DMS153 treated with DMSO at 0.1 percent for 48 hours (cell line): ENCODE results near the gene SPON1.
"Not testable (repeated sequence)": the region's sequence is repeated elsewhere in the genome, so short reads cannot be mapped to it uniquely, and the experiment has no call there.

Source experiments
- DNase-seq: peaks from one replicate; lab custom pipeline; 2025; ENCODE audit not compliant: unreplicated experiment; lab: John Stamatoyannopoulos, UW

SPON1 gene

DNA sequence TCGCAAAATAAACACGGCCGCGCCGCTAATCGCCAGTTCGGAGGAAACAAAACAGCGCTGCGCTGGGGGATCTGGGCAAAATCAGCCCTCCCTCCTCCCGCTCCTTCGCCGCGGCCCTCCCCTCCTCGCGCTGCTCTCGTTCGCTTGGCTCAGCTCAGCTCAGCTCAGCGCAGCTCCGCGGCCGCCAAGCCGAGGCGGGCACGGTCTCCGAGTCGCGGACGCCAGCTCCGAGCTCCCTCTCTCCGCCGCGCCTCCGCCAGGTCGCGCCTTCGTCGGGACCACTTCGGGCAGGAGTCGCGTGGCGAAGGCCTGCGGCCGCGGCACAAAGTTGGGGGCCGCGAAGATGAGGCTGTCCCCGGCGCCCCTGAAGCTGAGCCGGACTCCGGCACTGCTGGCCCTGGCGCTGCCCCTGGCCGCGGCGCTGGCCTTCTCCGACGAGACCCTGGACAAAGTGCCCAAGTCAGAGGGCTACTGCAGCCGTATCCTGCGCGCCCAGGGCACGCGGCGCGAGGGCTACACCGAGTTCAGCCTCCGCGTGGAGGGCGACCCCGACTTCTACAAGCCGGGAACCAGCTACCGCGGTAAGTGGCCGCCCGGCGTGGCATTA is at the start of gene SPON1:
Gene SPON1, plus strand, starts transcription at position 162 of the 607 bp plus-strand sequence. Its CDS starts 182 bp downstream, at position 344.
- no peak for DNase-seq

DNA sequence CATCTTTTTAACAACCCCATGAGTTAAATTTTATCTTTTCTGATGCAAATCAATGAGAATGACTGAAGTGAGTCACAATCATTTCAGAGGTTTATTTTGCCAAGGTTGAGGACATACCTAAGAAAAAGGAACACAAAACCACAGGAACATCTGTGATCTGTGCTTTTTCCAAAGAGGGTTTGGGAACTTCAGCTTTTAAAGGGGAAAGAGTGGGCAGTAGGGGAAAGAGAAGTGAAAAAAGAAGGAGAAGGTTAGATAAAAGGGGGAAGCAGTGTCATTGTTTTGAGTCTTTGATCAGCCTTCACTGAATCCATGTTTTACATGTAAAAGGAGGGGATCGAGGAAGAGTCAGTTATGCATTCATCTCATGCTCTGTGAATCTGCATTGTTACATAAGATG is 45.3 kb upstream of the SPON1 start:
- no peak for DNase-seq

DNA sequence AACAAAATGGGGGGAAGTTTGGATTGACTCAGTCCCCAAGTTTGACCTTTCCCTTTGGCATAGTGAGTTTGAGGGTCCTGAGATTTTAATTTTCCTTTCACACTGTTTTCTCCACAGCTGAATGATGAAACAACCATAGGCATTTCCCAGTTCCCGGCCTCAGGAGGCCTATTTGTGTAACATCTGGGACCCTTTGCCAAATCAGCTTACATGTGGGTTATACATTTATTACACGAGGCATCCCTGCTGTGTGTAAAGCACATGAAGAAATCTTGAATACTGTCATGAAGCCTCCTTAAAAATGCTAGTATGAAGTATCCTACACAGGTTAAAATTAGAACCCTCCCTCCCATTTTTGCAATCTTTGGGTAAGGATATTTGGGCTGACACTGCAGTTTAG is 44.6 kb upstream of the SPON1 start:
- DNase-seq = no peak

DNA sequence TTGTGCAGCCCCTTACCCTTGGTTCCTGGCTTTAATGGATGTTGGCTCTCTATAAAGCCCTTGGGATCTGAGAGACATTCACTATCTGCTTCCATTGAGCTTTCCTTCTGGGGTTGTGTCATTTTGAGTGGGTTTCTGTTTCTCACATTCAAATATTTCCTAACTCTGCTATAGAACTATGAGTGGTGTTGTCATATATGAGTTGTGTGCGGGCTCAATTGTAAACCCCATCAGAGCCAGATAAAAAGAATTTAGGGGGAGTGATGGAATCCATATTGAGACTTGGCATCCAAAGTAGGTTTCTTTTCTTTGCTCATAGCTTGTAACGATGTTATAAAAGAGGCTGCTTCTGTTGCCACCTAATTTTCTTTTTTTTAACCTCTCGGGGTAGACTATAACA is 41.8 kb upstream of the SPON1 start:
- DNase-seq = no peak

DNA sequence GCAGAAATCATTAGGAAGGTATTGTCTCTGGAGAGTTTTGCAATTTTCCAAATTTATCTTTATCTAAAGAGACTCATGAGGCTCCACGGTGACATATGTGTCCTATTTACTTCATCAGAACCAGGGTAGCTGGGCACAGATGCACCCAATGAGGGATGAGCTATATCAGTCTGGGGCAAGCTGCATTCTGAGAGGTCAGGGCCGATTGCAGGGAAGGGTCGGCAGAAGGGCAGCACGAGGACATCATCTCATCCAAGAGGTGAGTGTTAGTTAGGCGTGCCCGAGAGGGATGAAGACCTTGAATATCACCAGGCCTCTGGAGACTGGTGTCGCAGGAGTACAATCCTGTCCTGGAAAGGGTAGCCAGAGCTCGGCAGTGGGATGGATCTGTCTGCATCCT is 41.0 kb upstream of the SPON1 start:
- DNase-seq = no peak

DNA sequence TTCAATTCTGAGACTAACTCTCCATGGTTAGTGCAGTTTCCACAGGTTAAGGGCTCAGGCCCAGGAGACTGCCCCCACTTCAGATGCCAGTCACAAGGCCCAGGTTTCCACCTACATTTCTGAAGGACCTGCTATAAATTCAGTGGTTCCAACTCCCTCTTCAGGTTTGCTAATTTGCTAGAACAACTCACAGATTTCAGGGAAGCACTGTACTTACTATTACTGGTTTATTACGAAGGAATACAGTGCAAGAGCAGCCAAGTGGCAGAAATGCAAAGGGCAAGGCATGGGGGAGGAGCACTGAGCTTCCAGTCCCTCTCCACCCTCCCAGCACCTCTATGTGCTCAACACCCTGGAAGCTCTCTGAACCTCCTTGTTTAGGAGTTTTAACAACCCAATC is 39.3 kb upstream of the SPON1 start:
- no peak for DNase-seq

DNA sequence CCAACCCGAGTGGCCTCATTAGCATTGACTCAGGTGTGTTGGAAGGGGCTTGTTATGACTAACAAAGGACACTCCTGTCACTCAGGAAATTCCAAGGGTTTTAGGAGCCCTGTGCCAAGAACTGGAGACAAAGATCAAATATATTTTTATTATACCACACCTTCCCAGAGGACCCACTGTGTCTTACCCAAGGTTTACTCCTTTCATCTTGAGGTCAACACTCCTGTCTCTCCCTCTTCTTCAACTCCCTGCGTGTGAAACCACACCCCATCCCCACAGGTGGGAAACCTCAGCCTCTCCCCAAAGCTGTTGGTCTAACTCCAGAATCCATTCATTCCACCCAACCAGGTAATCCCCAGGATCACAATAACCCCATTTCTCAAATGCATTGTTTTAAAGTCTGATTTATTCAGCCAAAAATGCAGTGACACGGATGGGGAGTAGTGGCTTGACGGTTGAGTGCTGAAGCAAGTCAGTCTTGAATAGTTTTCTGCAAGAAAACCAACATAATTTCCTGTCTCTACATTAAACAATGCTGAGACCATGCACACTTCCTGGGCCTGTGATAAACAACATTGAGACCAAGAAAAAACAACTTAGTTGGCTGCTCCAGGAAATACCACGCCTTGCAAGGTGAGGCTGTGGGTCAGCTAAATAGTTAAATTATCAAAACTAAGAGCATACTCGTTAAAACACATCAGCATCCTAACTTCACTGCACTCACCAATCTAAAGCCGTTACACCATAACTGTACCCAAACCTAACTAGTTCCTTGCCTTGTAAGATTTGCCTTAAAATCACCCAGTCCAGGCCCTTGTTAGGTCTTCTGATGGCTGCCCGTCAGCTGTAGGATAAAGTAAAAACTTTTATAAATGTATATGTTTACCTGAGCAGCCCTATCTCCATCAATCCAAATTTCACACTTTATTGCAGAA is 38.5 kb upstream of the SPON1 start:
- no peak for DNase-seq

DNA sequence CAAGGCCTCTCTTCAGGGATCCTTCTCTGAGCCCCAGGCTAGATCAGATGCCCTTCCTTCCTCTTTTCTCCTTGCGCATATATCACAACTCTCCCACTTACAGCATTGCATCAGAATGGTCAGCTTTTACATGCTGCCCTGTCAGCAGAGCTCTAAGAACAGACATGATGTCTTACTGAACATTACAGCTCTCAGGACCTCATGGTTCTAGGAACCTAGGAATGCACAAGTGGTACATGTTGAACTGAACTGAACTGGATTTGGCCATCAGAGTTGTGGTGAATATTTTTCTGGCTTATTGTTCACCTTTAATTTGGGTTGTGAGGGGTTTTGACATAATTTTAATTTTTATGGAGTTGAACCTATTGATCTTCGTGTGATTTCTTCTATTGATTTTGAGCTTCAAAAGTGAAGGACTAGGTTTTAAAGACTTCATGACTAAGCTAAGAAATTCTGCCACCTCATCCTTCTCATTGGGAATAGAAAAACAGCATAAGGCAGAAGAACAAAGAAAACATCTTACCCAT is 37.7 kb upstream of the SPON1 start:
- no peak for DNase-seq

DNA sequence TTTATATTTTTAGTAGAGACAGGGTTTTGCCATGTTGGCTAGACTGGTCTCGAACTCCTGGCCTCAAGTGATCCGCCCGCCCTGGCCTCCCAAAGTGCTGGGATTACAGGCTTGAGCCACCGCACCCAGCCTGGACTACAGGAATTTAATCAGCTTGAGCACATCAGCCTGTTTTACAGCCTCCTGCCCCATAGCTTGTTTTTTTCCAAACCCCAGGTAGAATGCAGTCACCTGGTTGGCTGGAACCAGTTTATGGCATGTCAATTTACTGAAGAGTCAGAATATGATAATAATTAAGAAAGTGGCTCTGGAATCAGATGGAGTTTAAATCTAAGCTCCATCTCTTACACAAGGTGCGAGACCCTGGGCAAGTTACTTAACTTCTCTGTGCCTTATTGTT is 36.2 kb upstream of the SPON1 start:
- not testable (repeated sequence) for DNase-seq

DNA sequence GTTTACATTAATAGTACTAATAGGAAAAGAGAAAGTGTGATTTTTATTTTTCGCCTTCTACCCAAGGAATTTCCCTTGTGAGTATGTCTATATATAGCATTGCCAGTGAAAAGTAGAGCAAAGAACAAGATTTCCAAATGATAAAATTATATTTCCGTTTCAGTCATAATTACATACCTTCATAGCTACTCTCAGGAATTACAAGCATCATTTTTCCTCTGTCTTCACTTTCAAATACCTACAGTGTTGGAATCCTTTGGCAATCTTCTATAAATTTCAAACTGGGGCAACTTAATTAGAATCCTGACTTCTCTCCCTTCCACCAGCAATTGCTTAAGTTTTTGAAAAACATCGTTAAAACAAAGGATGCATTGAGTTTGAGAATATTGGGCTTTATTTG is 35.5 kb upstream of the SPON1 start:
- DNase-seq = no peak

DNA sequence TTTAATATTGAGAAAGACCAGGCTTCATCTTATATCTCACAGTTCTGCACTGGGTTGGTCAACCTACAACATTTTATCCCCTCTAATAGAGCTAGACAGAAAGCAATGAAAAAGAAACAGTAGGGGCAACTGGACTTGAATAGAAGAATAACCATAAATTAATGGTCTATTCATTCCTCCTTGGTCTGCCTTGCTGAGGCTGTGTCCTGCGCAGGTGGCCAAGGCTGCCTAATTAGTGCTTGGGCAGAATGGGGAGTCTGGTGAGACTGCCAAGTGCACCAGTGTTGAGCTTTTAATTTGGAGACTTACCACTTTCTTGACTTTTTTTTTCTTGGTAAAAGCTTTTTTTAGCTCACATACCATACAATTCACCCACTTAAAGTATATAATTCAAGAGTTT is 35.0 kb upstream of the SPON1 start:
- DNase-seq = no peak

DNA sequence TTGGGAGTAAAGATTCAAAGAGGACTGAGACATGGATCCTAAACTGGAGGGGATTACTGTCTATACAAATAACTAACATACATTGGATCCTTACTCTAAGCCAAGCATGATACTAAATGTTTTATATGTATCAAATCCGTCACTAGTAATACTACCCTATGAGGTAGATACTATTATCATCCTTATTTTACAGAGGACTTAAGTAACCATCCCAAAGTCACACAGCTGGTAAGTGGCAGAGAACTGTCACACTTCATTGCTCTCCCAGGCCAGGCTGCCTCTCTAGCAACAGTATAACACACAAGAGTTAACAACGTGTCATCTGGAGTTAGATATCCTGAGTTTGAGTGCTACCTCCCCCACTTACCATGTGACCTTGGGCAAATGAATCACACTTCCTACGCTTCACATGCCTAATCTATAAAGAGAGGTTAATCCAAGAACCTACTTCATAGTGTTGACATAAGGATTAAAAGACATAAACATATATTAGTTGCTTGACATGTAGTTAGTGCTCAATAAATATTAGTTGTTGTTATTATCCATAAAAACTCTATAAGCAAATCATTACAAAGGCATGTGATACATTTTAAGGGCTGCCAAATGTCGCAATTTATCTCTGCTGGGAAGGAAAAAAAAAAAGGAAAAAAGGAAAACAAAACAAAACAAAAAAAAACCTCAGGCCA is 33.8 kb upstream of the SPON1 start:
- DNase-seq = peak; percentile 21

DNA sequence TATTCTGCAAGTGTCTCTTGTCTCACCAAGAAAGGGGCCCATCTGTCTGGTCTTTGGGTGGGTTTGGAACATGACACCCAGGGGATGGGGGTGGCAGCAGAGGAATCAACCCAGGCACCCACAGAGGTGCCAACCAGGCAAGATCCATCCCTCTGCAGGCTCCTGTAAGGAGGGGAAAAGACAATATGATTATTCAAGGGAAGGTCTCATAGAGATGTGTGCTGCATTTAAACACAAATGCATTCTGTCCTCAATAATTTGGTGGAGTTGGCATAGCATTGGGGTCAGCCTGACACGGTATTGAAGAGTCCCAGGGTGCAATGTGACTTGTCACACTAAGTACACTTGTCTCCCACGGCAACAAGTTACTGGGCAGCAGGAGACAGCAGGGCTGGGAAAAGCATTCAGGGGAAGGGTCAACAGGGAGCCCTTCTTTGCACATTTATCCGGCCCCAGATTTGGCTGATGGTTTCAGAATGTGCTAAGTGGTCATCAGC is 33.1 kb upstream of the SPON1 start:
- DNase-seq = no peak

DNA sequence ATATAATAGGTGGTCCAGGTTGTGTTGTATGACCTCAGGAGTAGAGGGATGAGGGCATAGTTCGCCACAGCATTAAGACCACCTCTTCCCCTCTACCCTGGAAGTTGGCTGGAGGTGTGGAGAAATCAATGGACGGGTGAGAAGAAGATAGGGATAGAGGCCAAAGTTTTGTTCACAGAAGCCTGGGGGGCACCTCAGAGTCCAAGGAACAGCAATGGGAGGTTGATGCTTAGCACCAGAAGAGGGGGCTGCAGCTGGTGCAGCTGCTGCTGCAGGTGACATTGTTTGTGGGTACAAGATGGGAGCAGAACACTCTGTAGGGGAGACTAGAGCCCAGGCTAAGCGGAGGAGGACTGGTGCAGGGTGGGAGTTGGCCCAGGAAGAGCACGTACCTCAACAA is 31.2 kb upstream of the SPON1 start:
- no peak for DNase-seq

DNA sequence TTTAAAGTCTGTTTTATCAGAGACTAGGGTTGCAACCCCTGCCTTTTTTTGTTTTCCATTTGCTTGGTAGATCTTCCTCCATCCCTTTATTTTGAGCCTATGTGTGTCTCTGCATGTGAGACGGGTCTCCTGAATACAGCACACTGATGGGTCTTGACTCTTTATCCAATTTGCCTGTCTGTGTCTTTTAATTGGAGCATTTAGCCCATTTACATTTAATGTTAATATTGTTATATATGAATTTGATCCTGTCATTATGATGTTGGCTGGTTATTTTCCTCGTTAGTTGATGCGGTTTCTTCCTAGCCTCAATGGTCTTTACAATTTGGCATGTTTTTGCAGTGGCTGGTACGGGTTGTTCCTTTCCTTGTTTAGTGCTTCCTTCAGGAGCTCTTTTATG is 25.4 kb upstream of the SPON1 start:
- DNase-seq = not testable (repeated sequence)

DNA sequence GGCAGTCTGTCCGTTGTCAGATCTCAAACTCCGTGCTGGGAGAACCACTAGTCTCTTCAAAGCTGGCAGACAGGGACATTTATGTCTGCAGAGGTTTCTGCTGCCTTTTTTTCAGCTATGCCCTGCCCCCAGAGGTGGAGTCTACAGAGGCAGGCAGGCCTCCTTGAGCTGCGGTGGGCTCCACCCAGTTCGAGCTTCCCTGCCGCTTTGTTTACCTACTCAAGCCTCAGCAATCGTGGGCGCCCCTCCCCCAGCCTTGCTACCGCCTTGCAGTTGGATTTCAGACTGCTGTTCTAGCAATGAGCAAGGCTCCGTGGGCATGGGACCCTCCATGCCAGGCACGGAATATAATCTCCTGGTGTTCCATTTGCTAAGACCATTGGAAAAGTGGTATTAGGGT is 23.7 kb upstream of the SPON1 start:
- DNase-seq = not testable (repeated sequence)

DNA sequence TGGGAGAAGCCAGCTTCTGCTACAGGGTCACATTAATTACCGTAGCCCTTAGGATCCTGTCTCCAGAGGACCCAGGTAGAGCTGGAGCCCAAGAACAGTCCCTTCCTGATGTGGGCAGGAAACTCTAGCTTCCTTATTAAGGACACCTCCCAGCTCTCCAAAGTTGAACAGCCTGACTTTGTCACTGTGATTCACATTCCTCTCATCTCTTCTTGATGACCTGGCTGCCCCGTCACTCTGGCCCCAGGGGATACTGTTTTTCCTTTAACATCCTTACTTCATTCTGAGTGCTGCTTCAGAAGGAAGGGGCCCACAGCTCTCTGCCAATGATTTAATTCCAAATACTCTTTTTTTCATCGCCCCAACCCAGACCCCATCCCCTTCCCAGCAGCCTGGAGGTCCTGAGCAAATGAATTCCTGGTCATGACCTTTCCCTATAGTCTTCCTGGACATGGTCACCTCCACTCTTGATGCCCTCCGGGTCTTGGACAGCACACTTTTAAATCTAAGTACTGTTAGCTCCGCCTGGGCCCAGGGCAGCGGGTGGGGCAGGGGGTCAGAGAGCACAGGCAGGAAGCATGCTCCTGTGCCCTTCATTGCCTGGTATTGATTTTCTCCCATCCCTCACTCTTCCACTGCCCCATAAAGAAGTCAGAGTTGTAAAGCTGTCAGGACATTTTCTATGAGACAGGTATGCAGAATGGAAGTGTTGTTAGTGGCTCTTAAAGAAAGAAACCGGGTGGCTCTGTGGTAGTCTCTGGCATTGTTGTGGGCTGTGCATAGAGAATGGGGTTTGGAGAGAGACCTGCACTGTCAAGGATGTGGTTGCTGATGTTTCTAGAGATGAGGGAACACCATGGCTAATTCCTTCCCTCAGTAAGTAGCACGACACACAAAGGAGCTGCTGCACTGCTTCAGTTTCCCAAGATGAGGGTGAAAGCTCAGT is 22.3 kb upstream of the SPON1 start:
- DNase-seq = no peak

DNA sequence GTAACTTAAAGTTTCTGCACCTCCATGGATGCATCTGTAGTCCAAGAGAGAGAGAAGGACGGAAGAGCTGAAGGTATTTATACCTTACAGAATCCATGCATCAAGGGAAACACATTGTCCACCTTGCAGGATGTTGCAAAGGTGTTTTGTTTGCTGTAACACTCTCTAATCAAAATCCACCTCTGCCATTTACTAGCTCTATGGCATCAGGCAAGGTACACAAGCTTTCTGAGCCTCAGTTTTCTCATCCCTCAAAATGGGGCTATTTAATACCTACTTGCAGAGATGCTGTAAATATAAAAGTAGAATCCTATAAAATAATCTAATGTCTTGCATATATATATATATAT is 21.6 kb upstream of the SPON1 start:
- DNase-seq = no peak

DNA sequence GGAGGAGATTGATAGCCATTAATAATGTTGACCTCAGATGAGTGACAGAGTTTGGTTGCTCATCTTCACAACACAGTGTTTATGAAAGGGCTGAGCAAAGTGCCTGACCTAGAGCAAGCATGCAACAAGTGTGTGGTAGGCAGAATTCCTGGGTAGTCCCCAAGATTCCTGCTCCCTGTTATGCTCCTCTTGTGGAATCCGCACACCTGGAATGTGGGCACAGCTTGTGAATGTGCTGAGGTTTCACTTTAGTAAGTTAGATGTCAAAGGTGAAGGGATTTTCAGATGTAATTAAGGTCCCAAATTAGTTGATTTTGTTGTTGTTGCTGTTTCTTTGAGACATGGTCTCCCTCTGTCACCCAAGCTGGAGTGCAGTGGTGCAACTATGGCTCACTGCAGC is 20.7 kb upstream of the SPON1 start:
- no peak for DNase-seq

DNA sequence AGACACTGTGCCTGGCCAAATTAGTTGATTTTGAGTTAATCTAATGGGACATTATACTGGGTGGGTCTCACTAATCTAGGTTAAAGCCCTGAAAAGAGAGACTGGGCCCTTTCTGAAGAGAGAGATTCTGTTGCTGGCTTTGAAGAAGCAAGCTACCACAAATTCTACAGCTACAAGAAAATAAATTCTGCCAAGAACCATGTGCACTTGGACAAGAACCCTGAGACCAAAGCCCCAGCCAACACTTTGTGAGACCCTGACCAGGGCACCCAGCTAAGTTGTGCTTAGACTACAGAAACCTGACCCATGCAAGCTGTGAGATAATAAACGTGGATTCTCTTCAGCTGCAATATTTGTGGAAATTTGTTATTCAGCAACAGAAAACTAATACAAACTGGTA is 20.1 kb upstream of the SPON1 start:
- no peak for DNase-seq

DNA sequence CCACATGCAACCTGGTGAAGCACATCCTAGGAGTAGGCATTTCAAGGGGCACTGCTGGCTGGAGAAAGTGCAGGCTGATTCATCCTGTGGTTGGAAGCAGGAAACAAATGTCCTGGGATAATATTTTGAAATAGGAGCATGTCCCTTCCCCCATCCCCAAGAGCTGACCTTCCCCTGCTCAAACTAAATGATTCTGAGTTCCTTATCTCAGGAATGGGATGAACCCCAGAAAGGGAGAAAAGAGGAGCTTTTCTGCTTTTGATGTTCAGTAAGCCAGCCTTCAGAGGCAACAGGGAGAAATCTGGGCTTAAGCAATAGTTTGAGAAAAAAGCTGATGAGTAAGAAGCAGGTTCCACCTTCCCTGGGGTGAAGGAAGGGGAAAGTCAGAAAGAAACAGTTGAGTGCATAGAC is 19.5 kb upstream of the SPON1 start:
- DNase-seq = no peak
